ENCODE results near the gene C5orf15.

Gene C5orf15

GRCh38 chr5:133919148-133920136, 49.0 kb downstream of the C5orf15 start:
- H3K4me3 ChIP-seq (ENCODE audit: low read depth, low read length) = no peak overlapping the region
- no peak for DNase-seq (ENCODE audit: low read depth)
- in situ Hi-C loops (cut with HindIII; ENCODE audit: low sequenced_read_pairs) = no loop called here
- no peak for TF ChIP-seq CTCF (IDR thresholded peaks at IDR 0.05; ENCODE audit: low read depth, low read length, missing control alignments)

GRCh38 chr5:133918731-133919130, 49.7 kb downstream of the C5orf15 start:
- TF ChIP-seq CTCF (IDR thresholded peaks at IDR 0.05; ENCODE audit: low read depth, low read length, missing control alignments) = no peak
- in situ Hi-C loops (cut with HindIII; ENCODE audit: low sequenced_read_pairs) = no loop called here
- no peak for DNase-seq (ENCODE audit: low read depth)
- no peak overlapping the region for H3K4me3 ChIP-seq (ENCODE audit: low read depth, low read length)

- H3K4me3 ChIP-seq (ENCODE audit: low read depth, low read length) = no peak overlapping the region
- in situ Hi-C loops (cut with HindIII; ENCODE audit: low sequenced_read_pairs) = no loop called here
- no peak for TF ChIP-seq CTCF (IDR thresholded peaks at IDR 0.05; ENCODE audit: low read depth, low read length, missing control alignments)
- DNase-seq (ENCODE audit: low read depth) = no peak
Observed at GRCh38 chr5:133918316-133918715, 50.1 kb downstream of the C5orf15 start.

- in situ Hi-C loops (cut with HindIII; ENCODE audit: low sequenced_read_pairs) = no loop called here
Observed at GRCh38 chr5:133917785-133918184, 50.6 kb downstream of the C5orf15 start.

GRCh38 chr5:133916914-133917313, 51.5 kb downstream of the C5orf15 start:
- no peak overlapping the region for H3K4me3 ChIP-seq (ENCODE audit: low read depth, low read length)
- no peak for DNase-seq (ENCODE audit: low read depth)
- in situ Hi-C loops (cut with HindIII; ENCODE audit: low sequenced_read_pairs) = no loop called here
- TF ChIP-seq CTCF (IDR thresholded peaks at IDR 0.05; ENCODE audit: low read depth, low read length, missing control alignments) = no peak

More at GRCh38 chr5:133917785-133918184, 50.6 kb downstream of the C5orf15 start:
- no peak for DNase-seq (ENCODE audit: low read depth)
- H3K4me3 ChIP-seq (ENCODE audit: low read depth, low read length) = no peak overlapping the region
- no peak for TF ChIP-seq CTCF (IDR thresholded peaks at IDR 0.05; ENCODE audit: low read depth, low read length, missing control alignments)

- in situ Hi-C loops (cut with HindIII; ENCODE audit: low sequenced_read_pairs) = no loop called here
- no peak for TF ChIP-seq CTCF (IDR thresholded peaks at IDR 0.05; ENCODE audit: low read depth, low read length, missing control alignments)
- no peak for DNase-seq (ENCODE audit: low read depth)
- H3K4me3 ChIP-seq (ENCODE audit: low read depth, low read length) = no peak overlapping the region
Observed at GRCh38 chr5:133916479-133916878, 51.9 kb downstream of the C5orf15 start.

Measured in astrocyte of the cerebellum (primary cell).